ENCODE data around the gene ZSCAN31. TPM values are rescaled to one million over a fixed set of nuclear protein-coding genes. Genes with fewer than 3 reads are reported as not detected.

The ZSCAN31 gene
- polyA plus RNA-seq, 2 of the 4 experiments (the other 2 are of a cell fraction) = 3.0 to 4.8 TPM

DNA sequence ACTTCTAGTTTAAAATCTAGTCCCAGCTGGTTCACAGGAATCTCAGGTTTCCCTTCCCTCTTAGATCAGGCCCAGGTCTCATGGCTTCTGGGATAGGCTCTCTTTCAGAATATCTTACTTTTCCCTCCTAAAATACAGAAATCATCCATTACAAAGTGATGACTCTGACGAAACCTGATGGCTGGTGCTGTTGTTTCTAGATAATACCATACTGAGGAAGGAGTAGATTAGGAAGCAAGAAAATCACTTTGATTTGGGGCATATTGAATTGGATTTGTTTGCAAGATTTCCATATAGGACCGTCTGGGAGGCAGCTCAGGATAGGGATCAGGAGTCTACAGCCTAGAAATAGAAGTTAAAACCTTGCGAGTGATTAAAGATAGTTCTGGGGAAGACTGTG, 17.4 kb upstream of the ZSCAN31 start (continued):
- TF ChIP-seq, protein P1, sequence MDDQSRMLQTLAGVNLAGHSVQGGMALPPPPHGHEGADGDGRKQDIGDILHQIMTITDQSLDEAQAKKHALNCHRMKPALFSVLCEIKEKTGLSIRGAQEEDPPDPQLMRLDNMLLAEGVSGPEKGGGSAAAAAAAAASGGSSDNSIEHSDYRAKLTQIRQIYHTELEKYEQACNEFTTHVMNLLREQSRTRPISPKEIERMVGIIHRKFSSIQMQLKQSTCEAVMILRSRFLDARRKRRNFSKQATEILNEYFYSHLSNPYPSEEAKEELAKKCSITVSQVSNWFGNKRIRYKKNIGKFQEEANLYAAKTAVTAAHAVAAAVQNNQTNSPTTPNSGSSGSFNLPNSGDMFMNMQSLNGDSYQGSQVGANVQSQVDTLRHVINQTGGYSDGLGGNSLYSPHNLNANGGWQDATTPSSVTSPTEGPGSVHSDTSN (IDR thresholded peaks at IDR 0.05) = no peak
- TF ChIP-seq MYC (IDR thresholded peaks at IDR 0.05; ENCODE audit: borderline replicate concordance, low read length) (no peak), RCOR1 (IDR thresholded peaks at IDR 0.05; ENCODE audit: low read depth, low read length) (no peak)

DNA sequence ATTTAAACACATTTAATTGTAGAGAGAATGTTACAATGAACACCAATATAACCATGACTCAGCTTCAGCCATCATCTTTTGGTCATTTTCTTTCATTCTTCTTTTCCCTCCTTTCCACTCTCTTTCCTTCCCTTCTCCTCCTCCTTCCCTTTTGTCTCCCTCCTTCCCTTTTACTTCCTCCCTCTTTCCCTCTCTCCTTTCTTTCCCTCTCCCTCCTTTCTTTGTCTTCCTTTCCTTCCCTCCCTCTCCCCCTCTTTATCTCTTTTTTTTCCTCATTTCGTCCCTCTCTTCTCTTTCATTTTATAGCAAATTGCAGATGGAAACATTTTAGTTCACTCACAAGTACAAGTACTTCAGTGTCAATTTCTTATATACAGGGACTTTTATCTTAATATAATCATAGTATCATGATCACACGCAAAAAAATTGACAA, 15.6 kb upstream of the ZSCAN31 start:
- Histone ChIP-seq H3K4me2 (peak overlapping the region; percentile 86), H3K4me3 (no peak overlapping the region), H3K27ac (no peak overlapping the region), H3K4me1 (peaks cover 17% of the 10 kb centered on the region), H3K9me3 (no peaks in the 10 kb centered on the region)
- CTCF ChIA-PET = no interaction called here
- FAIRE-seq (no peak), DNase-seq (ENCODE audit: low read depth in 1 of 2, low spot score in 1 of 2) (no peak), ATAC-seq (no peak)
- TF ChIP-seq KDM1A (IDR thresholded peaks at IDR 0.05; ENCODE audit: low read depth) (no peak), PHF8 (IDR thresholded peaks at IDR 0.05; ENCODE audit: borderline replicate concordance, low read depth) (no peak), E2F6 (IDR thresholded peaks at IDR 0.05; ENCODE audit: borderline replicate concordance, low read depth) (no peak), ESRRA (IDR thresholded peaks at IDR 0.05; ENCODE audit: borderline replicate concordance, low read length) (no peak), ZNF302 (CRISPR knock-in tag; IDR thresholded peaks at IDR 0.05) (no peak), HOXA7 (CRISPR knock-in tag; IDR thresholded peaks at IDR 0.05) (no peak), EP300 (IDR thresholded peaks at IDR 0.05) (no peak), BHLHE40 (IDR thresholded peaks at IDR 0.05; ENCODE audit: low read depth, low read length) (no peak), FOXS1 (CRISPR knock-in tag; IDR thresholded peaks at IDR 0.05) (no peak)
- TF ChIP-seq, protein P1 (IDR thresholded peaks at IDR 0.05) = no peak
- TF ChIP-seq, protein P2, sequence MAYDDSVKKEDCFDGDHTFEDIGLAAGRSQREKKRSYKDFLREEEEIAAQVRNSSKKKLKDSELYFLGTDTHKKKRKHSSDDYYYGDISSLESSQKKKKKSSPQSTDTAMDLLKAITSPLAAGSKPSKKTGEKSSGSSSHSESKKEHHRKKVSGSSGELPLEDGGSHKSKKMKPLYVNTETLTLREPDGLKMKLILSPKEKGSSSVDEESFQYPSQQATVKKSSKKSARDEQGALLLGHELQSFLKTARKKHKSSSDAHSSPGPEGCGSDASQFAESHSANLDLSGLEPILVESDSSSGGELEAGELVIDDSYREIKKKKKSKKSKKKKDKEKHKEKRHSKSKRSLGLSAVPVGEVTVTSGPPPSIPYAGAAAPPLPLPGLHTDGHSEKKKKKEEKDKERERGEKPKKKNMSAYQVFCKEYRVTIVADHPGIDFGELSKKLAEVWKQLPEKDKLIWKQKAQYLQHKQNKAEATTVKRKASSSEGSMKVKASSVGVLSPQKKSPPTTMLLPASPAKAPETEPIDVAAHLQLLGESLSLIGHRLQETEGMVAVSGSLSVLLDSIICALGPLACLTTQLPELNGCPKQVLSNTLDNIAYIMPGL (CRISPR knock-in tag; IDR thresholded peaks at IDR 0.05; ENCODE audit: borderline replicate concordance) = no peak
- POLR2A ChIA-PET = no interaction called here
- WGBS (ENCODE audit: missing lambda C conversion rate) = 79% methylated on average over 2 of the region's 2 CpGs

- FAIRE-seq = no peak
- Histone ChIP-seq H3K4me1 (0 out of 3 replicates have a peak, but pooled peaks cover 14% of the 10 kb centered on the region), H3K4me3 (no peak overlapping the region), H3K9me3 (no peaks in the 10 kb centered on the region), H3K4me2 (peak overlapping the region; percentile 86), H3K27ac (no peak overlapping the region)
- 89% methylated on average over 2 of the region's 2 CpGs for WGBS (ENCODE audit: missing lambda C conversion rate)
- POLR2A ChIA-PET = no interaction called here
- ATAC-seq = no peak
- TF ChIP-seq E2F6 (IDR thresholded peaks at IDR 0.05; ENCODE audit: borderline replicate concordance, low read depth) (no peak), FOSL2 (IDR thresholded peaks at IDR 0.05) (no peak), FOSL2 (CRISPR knock-in tag; IDR thresholded peaks at IDR 0.05) (no peak), RAD21 (conservative IDR thresholded peaks at IDR 0.05 in 1 of 2, IDR thresholded peaks at IDR 0.05 in 1 of 2) (no peak), RCOR1 (IDR thresholded peaks at IDR 0.05; ENCODE audit: low read depth, low read length) (no peak)
- TF ChIP-seq, protein P3, sequence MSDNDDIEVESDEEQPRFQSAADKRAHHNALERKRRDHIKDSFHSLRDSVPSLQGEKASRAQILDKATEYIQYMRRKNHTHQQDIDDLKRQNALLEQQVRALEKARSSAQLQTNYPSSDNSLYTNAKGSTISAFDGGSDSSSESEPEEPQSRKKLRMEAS (IDR thresholded peaks at IDR 0.05) = no peak
- TF ChIP-seq, protein P4, sequence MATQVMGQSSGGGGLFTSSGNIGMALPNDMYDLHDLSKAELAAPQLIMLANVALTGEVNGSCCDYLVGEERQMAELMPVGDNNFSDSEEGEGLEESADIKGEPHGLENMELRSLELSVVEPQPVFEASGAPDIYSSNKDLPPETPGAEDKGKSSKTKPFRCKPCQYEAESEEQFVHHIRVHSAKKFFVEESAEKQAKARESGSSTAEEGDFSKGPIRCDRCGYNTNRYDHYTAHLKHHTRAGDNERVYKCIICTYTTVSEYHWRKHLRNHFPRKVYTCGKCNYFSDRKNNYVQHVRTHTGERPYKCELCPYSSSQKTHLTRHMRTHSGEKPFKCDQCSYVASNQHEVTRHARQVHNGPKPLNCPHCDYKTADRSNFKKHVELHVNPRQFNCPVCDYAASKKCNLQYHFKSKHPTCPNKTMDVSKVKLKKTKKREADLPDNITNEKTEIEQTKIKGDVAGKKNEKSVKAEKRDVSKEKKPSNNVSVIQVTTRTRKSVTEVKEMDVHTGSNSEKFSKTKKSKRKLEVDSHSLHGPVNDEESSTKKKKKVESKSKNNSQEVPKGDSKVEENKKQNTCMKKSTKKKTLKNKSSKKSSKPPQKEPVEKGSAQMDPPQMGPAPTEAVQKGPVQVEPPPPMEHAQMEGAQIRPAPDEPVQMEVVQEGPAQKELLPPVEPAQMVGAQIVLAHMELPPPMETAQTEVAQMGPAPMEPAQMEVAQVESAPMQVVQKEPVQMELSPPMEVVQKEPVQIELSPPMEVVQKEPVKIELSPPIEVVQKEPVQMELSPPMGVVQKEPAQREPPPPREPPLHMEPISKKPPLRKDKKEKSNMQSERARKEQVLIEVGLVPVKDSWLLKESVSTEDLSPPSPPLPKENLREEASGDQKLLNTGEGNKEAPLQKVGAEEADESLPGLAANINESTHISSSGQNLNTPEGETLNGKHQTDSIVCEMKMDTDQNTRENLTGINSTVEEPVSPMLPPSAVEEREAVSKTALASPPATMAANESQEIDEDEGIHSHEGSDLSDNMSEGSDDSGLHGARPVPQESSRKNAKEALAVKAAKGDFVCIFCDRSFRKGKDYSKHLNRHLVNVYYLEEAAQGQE (IDR thresholded peaks at IDR 0.05) = no peak
- CTCF ChIA-PET = no interaction called here
- DNase-seq (ENCODE audit: low read depth in 1 of 2, low spot score in 1 of 2) = no peak
Measured at GRCh38 chr6:28351087-28351486, 15.1 kb upstream of the ZSCAN31 start.
